ENCODE measurements around the gene MORN1. TPM values are rescaled to one million over a fixed set of nuclear protein-coding genes. Genes with fewer than 3 reads are reported as not detected.
A peak's percentile ranks its signal among the peaks of the same experiment; 100 is the strongest.

MORN1 gene
- total and polyA plus RNA-seq, 2 experiments from 2014 or later, result 4.5 to 9.4 TPM

DNA sequence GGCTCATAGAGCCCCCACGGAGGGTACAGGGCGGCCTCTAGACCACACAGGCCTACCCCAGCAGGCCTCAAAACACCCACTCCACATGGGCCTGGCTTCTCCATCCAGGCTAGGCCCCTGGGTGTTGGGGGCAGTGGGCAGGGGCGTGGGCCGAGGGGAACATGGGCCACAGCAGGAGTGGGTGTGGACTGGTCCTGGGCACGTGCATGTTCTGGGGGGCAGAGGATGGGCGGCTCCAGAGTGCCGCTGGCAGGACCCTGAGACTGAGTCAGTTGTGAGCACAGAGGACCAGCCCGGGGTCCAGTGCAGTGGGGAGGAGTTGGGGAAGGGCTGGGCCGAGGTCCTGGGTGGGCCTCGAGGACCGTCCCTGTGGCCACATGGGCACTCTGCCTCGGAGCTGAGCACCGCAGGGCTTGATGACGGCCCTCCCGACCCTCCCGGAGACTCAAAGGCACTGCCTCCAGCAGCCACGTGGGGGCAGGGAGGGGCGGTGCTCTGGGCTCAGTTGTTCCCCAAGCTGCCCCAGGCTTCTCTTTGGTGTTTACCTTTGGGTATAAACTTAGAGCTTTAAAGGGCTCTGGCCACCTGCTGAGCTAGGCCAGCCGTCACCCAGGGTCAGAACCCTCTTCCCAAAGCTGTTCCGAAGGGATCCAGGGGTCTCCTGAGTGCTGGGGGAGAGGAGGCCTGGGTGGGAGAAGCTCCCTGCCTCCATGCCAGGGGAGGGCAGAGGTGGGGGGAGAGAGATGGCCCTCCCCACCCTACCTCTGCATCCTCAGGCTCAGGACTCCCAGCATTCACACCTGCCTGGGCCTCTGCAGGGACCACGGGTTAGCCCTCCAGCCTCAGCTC lies 79.9 kb downstream of the MORN1 start:
- Histone ChIP-seq H2AFZ (no peak overlapping the region), H3K79me2 (peaks cover 5% of the 10 kb centered on the region), H3K27ac (peak overlapping the region; percentile 99), H3K4me1 (ENCODE audit: insufficient read depth) (peaks cover 36% of the 10 kb centered on the region), H3K27me3 (no peaks in the 10 kb centered on the region), H3K4me2 (peak overlapping the region; percentile 25), H3K4me3 (no peak overlapping the region), H3K36me3 (replicated peaks; ENCODE audit: insufficient read depth, low read depth) (no peaks in the 10 kb centered on the region), H3K9me3 (ENCODE audit: low read depth) (no peaks in the 10 kb centered on the region), H3K9me2 (replicated peaks; ENCODE audit: insufficient read depth) (no peaks in the 10 kb centered on the region), H4K20me1 (ENCODE audit: insufficient read depth, poor library complexity, severe bottlenecking) (no peaks in the 10 kb centered on the region)
- TF ChIP-seq EZH2phosphoT487 (IDR thresholded peaks at IDR 0.05; ENCODE audit: low read depth, severe bottlenecking, unreplicated experiment), result no peak
- TF ChIP-seq, protein P1, sequence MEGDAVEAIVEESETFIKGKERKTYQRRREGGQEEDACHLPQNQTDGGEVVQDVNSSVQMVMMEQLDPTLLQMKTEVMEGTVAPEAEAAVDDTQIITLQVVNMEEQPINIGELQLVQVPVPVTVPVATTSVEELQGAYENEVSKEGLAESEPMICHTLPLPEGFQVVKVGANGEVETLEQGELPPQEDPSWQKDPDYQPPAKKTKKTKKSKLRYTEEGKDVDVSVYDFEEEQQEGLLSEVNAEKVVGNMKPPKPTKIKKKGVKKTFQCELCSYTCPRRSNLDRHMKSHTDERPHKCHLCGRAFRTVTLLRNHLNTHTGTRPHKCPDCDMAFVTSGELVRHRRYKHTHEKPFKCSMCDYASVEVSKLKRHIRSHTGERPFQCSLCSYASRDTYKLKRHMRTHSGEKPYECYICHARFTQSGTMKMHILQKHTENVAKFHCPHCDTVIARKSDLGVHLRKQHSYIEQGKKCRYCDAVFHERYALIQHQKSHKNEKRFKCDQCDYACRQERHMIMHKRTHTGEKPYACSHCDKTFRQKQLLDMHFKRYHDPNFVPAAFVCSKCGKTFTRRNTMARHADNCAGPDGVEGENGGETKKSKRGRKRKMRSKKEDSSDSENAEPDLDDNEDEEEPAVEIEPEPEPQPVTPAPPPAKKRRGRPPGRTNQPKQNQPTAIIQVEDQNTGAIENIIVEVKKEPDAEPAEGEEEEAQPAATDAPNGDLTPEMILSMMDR (IDR thresholded peaks at IDR 0.05; ENCODE audit: poor library complexity), result peak; percentile 41
- DNase-seq (ENCODE audit: low spot score), result peak; percentile 88
- 43% methylated on average over 8 of the region's 21 CpGs for WGBS (ENCODE audit: low lambda C conversion rate, missing lambda C conversion rate)

DNA sequence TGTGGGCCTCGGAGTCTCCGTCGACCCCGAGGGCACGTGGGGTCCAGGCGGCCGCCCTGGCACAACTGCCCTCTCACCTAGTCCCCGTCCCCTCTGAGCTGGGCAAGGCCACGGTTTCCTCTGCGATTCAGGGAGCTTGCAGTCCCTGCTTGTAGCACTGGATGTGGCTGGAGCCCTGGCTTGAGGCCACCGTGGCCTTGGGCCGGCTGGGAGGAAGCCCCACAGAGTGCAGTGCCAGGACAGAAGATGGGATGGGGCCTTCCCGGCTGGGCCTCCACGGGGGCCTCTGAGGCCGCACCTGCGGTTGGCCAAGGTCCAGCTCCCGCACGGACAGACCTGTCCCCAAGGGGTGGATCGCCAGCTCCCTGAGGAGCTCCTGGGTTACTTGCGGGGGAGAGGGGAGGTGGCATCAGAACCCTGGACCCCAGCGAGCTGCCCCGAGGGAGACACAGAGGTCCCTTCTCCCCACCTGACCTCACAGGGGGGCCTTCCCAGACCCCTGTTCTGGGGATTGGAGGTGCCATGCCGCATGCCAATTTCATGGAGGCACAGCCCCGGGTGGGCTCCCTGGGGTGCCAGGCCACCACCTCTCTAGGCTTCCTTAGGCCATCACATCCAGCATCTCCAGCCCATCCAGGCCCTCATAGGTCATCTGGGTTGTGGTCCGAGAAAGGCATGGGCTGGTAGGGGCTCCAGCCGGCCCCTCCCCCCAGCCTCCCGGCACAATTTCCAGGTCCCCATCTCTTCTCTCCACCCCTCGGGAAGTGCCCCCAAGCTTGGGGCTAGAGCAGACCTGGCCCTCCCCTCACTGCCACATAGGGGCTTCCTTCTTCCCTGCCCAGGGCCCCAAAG lies 80.8 kb downstream of the MORN1 start:
- no peak for DNase-seq (ENCODE audit: low spot score)
- Histone ChIP-seq H3K36me3 (replicated peaks; ENCODE audit: insufficient read depth, low read depth) (no peaks in the 10 kb centered on the region), H3K79me2 (peaks cover 5% of the 10 kb centered on the region), H3K9me3 (ENCODE audit: low read depth) (no peaks in the 10 kb centered on the region), H3K9me2 (replicated peaks; ENCODE audit: insufficient read depth) (no peaks in the 10 kb centered on the region), H3K4me3 (no peak overlapping the region), H3K27me3 (no peaks in the 10 kb centered on the region), H2AFZ (no peak overlapping the region), H3K27ac (peak overlapping the region; percentile 99), H3K4me1 (ENCODE audit: insufficient read depth) (peaks cover 28% of the 10 kb centered on the region), H4K20me1 (ENCODE audit: insufficient read depth, poor library complexity, severe bottlenecking) (no peaks in the 10 kb centered on the region), H3K4me2 (no peak overlapping the region)
- TF ChIP-seq EZH2phosphoT487 (IDR thresholded peaks at IDR 0.05; ENCODE audit: low read depth, severe bottlenecking, unreplicated experiment) (no peak), EZH2 (IDR thresholded peaks at IDR 0.05; ENCODE audit: borderline replicate concordance) (no peak)
- TF ChIP-seq, protein P1 (IDR thresholded peaks at IDR 0.05; ENCODE audit: poor library complexity), result no peak
- 89% methylated on average over 28 of the region's 28 CpGs for WGBS (ENCODE audit: low lambda C conversion rate, missing lambda C conversion rate)

DNA sequence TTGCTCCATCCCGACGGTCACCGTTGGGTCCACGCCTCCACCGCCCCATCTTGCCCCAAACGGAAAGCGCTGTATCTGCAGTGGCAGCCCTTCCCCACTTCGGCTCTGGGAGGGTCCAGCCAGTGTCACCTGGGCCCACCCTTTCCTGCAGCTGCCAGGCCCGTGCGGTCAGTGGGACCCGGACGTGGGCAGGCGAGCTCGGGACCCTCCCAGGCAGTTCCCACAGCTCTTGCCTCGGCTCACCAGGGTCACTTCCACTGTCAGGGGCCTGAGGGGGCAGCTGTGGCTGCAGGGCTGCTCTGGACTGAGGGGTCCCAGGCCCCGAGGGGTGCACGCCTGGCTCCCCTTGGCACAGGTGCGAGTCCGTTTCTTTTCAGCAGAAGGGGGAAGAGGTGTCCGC lies 82.5 kb downstream of the MORN1 start:
- Histone ChIP-seq H4K20me1 (ENCODE audit: insufficient read depth, poor library complexity, severe bottlenecking) (no peaks in the 10 kb centered on the region), H3K4me3 (no peak overlapping the region), H3K9me3 (ENCODE audit: low read depth) (no peaks in the 10 kb centered on the region), H3K79me2 (peaks cover 5% of the 10 kb centered on the region), H3K9me2 (replicated peaks; ENCODE audit: insufficient read depth) (no peaks in the 10 kb centered on the region), H3K36me3 (replicated peaks; ENCODE audit: insufficient read depth, low read depth) (no peaks in the 10 kb centered on the region), H3K4me2 (no peak overlapping the region), H3K27ac (no peak overlapping the region), H2AFZ (no peak overlapping the region), H3K27me3 (no peaks in the 10 kb centered on the region), H3K4me1 (ENCODE audit: insufficient read depth) (peaks cover 19% of the 10 kb centered on the region)
- no peak for DNase-seq (ENCODE audit: low spot score)
- TF ChIP-seq, protein P1 (IDR thresholded peaks at IDR 0.05; ENCODE audit: poor library complexity), result no peak
- no peak for TF ChIP-seq EZH2 (IDR thresholded peaks at IDR 0.05; ENCODE audit: borderline replicate concordance)
- TF ChIP-seq EZH2phosphoT487 (IDR thresholded peaks at IDR 0.05; ENCODE audit: low read depth, severe bottlenecking, unreplicated experiment), result no peak
- 93% methylated on average over 20 of the region's 20 CpGs for WGBS (ENCODE audit: low lambda C conversion rate, missing lambda C conversion rate)

Measured in hepatocyte (in vitro differentiated cells).